HL-60 (cell line): ENCODE results near the gene TSPAN17.

Source experiments
- CTCF ChIP-seq: IDR thresholded peaks from one replicate; pipeline ENCODE4 v1.5.1; 2011; ENCODE audit warnings: low read length, control low read depth, inconsistent platforms; ENCODE audit not compliant: insufficient read depth
- POLR2AphosphoS5 ChIP-seq: IDR thresholded peaks from 2 replicates; pipeline ENCODE4 v1.6.1; 2012; ENCODE audit warnings: low read depth
- REST ChIP-seq: IDR thresholded peaks from 2 replicates; pipeline ENCODE4 v1.6.1; 2012; ENCODE audit warnings: low read depth; ENCODE audit not compliant: insufficient replicate concordance

DNA sequence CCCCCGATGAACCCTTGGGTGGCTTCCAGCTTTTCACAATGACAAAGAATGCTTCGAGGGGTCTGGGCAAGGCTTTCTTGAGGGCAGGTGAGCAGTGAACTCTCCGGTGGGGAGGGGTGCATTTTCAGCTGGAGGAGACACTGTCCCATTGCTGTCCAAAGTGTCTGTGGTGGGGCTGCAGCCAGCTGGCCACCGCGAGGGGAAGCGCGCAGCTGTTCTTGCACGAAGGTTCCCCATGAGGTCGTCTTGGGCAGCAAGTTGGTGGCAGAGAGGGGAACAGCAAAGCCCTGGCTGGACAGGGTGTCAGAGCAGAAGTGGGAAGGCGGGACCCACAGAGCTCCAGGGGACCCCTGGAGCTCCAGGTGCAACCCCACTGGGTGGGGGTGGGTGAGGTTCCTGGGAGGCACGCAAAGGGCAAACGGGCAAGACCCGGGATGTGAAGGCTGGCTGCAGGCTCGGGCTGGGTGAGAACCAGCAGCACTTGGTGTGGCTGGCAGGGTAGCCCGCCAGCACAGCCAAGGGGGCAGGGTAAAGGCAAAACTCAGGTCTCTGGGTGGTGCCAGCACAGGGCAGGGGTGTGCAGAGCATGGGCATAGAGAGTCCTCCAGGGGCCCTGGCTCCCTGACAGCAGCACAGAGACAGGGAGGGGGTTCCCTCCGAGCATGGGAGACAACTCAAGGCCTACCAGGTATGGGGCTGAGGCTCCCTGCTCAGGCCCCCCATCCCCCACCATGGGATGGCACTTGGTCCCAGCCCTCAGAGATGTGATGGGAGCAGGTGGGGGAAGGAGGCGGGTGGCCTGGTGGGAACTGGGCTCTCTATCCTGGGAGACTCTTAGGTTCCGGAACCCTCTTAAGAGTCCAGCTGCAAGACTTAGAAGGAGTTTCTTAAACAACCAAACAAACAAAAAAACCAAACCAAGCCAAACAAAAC lies 26.6 kb downstream of the TSPAN17 start:
- TF ChIP-seq REST (no peak), POLR2AphosphoS5 (no peak), CTCF (no peak)
